Prostate gland (tissue), 2 donors: Measurements from ENCODE around the gene CD1D.

ENCODE experiments used
- CTCF ChIP-seq, 4 experiments: fragments of 200-600 bp in 2 of 4; fragments of 450-650 bp in 2 of 4; sonication (generic) in 2 of 4; IDR thresholded peaks; 1 replicate in 3 of 4; 2 replicates in 1 of 4; pipeline ENCODE4 v1.5.1; 2016 to 2019; ENCODE audit warnings: antibody characterized with exemption in 4 of 4, mild to moderate bottlenecking in 2 of 4, moderate library complexity in 2 of 4
- POLR2A ChIP-seq: fragments of 450-650 bp; IDR thresholded peaks from one replicate; pipeline ENCODE4 v1.6.1; 2016; ENCODE audit warnings: antibody characterized with exemption, mild to moderate bottlenecking

- TF ChIP-seq CTCF (IDR thresholded peaks at IDR 0.05), result no peak
- no peak for TF ChIP-seq POLR2A
These were observed 7.9 kb downstream of the CD1D start for GRCh38 chr1:158188611-158189010.
